NAMALWA (cell line): ENCODE measurements around the gene PSEN1.

ENCODE experiments used
- DNase-seq: peaks from one replicate; pipeline ENCODE4 v3.0.0-alpha.2; 2015; ENCODE audit warnings: low spot score

PSEN1 gene

DNA sequence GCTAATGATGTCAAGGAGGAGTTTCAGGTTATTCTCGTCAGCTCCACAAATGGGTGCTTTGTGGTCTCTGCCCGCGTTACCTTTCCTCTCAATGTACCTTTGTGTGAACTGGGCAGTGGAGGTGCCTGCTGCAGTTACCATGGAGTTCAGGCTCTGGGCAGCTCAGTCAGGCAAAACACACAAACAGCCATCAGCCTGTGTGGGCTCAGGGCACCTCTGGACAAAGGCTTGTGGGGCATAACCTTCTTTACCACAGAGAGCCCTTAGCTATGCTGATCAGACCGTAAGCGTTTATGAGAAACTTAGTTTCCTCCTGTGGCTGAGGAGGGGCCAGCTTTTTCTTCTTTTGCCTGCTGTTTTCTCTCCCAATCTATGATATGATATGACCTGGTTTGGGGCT is 84.3 kb downstream of the PSEN1 start:
- DNase-seq, result no peak

DNA sequence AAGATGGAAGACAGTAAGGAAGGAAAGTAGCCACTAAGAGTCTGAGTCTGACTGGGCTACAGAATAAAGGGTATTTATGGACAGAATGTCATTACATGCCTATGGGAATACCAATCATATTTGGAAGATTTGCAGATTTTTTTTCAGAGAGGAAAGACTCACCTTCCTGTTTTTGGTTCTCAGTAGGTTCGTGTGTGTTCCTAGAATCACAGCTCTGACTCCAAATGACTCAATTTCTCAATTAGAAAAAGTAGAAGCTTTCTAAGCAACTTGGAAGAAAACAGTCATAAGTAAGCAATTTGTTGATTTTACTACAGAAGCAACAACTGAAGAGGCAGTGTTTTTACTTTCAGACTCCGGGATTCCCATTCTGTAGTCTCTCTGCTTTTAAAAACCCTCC is 85.6 kb downstream of the PSEN1 start:
- DNase-seq, result no peak

GRCh38 chr14:73223049-73223448 is 86.7 kb downstream of the PSEN1 start:
- peak; percentile 17 for DNase-seq

DNA sequence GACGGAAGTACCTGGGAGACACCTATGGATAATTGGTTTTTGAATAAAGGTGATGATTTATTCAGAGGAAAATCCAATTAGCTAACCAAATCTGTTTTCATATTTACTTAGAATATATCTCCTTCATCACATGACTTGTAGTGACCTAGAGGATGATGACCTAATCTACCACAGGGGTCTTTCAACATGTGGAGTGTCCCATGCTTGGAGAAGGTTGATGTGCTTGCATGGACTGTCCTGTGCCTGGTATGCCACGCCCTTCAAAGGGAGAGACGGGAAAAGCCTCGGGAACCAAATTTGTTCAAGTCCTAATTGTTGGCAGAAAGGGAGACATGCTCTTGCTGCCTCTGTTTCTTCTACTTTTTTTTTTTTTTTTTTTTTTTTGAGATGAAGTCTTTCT is 89.2 kb downstream of the PSEN1 start:
- no peak for DNase-seq

DNA sequence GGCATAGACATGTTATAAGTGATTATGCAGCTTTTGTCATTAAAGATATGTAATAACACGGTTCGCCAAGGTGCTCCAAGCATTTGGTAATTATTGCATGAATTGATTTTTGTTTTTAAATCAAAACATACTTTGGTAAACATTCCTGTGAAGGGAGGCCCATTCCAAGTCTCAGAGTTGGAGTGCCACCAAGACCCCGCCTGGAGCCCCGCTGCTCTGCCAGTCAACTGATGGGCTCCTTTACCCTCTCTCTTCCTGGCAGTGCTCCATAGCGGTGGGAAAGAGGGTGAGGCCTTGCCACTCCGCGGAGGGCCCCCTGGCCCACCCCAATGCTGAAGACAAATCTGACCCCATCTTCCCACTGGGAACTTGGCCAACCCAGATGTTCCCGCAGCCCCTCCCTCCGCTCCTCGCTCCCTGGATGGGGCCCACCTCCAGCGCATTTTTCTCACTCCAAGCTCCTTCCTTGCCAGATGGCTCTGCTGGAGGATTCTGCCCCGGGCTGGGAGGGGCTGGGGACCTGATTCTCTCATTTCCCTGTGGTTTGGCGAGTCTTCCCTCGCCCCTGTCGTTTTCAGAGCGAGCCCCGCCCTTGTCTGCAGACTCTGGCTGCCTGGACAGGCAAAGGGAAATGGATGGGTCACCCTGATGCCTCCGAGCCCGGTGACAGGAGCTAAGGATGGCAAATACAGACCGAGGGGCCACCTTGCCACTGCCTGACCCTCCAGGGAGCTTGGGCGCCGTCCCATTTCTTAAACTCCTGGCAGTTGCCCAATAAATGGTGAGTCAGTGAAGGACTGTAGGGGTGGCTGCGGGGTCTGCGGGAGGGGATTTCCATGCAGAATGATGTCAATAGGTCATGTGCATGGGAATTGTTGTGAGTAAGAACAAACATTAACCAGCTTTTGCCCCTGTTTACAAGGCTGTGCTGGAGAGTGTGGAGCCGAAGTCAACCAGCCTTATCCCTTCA is 91.8 kb downstream of the PSEN1 start:
- no peak for DNase-seq

DNA sequence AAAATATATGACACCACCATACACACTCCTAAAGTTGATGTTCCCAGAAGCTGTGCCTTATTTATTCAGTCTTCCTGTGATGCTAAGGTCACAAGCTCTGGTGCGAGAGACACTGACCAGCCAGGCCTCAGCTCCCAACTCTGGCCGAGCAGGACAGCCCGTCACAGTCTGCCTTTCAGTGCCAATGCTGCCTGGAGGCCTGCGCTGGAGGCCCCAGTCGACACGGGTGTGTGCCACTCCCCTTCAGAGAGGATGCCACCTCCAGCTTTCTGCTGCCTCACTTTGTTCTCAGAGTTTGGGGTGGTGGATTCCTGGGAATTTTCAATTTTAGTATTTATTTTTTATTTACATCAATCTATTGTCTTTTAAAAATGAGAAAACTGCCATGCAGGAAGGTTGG is 93.7 kb downstream of the PSEN1 start:
- DNase-seq, result no peak

DNA sequence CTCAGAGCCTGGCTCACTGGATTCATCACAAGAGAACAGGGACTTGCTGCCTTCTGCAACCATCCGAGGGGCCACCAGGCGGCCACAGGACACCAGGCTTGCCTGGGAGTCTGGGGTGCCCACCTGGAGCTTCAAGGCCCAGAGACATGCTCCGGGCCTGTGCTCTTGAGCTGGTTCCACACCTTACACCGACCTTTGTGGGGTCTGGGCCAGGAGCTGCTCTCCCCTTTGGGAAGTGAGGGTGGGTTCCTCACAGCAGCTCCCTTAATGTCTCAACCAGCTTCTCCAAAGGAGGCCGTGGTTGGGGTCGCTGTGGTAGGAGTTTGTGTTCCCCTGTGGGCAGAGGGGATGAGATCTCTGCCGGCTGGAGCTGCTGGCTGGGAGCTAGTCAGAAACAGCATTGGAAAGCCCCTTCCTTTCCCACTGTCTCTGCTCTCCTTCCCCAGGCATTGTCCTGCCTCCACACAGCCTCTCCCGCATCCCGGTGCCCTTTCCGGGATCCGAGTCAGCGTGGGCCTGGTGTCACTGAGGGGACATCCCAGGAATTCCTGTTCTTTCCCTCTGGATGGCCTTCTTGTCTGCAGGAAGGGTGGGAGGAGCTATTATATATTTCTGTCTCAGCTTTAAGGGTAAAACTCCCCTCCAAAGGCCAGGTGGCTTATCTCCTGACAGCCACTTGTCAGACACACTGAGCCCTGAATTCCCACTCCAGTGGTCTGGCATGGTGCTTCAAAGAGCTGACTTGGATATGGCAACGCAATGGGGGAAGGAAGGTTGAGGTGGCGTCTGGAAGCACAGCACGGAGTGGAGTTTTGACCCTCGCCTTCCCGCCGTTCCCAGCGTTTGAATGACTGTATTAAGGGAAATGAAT is 95.9 kb downstream of the PSEN1 start:
- DNase-seq, result peak; percentile 50

DNA sequence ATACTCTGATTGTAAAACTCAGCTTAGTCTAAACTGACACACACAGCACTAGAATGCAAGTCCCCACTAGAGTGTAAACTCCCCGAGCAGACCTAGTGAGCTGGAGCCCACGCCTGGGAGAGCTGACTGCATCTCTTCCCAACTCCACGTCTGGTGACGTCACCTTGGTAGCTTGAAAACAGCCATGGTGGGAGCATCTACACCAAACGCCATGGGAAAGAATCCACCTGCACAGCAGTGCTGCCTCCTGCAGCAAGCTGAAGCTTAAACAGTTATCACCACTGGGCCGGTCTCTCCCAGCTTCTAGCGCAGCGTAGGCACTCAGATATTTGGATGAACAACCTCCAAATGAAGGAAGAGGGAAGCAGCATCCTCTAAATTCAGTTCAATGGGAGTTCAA is 96.7 kb downstream of the PSEN1 start:
- DNase-seq, result no peak

DNA sequence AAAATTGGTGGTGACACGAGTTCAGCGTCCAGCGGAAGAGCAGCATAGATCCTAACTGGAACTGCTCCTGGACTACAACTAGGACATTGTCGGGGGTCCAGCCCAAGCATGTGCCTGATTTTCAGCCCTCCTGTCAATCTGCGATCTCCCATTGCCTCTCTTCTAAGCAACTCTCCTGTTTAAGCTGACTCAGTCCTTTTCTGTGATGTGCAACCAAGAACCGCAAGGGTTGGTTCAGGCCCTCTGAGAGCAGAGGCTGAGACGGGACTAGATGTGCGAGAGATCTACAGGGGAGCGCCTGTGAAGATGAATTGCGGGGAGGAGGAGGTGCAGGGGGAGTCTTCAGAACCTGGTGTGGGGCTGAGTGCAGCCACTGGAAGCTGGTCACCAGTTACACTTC is 97.3 kb downstream of the PSEN1 start:
- DNase-seq, result no peak

GRCh38 chr14:73234029-73234428 is 97.7 kb downstream of the PSEN1 start:
- no peak for DNase-seq

- no peak for DNase-seq
Measured at GRCh38 chr14:73234586-73235394, 98.5 kb downstream of the PSEN1 start.

DNA sequence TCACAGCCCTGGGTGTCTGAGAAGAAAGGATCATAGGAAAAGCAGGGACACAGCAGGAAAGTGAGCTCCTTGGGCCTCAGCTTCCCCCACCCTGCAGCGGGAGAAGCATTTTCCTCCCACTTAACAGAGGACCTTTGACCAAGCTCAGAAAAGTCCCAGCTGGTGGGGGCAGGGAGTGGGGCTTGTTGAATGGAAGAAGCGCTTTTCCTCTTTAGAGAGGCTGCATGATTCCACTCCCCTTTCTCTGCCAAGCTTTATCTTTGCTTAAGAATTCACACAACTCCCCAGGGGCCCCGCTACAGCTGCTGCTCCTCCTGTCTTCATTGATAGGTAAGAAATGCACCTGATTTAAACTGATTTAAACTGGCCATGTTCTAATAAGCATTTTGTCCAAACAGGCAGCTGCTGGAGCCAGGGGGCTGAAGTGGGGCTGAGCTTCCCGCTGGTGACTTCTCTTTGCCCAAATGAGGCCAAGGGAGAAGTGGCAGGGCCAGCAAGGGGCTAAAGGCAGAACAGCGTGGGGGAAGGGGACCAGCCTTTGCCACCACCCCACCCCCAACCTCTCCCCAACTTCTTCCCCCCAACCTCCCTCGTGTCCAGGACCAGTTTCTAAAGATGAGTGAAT is 99.3 kb downstream of the PSEN1 start:
- DNase-seq, result no peak

GRCh38 chr14:73236157-73236556 is 99.8 kb downstream of the PSEN1 start:
- no peak for DNase-seq

DNA sequence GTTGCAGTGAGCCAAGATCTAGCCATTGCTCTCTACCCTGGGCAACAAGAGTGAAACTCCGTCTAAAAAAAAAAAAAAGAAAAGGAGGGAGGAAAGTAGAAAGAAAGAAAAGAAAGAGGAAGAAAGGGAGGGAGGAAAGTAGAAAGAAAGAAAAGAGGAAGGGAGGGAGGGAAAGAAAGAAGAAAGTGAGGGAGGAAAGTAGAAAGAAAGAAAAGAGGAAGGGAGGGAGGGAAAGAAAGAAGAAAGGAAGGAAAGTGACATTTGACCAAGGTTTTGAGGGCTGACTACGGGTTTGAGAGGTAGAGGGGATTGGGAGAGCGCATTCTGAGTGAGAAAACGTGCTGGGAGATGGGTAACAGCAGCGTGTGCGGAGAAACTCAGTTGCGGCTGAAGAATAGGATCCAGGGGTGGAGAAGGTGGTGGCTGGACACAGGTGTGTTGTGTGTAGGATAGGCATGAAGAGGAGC is 100.5 kb downstream of the PSEN1 start:
- DNase-seq, result no peak

GRCh38 chr14:73237219-73237785 is 101.0 kb downstream of the PSEN1 start, which contains the start of gene PAPLN:
Gene PAPLN (plus strand): TSS chr14:73237506. CDS start chr14:73239779, 2,273 bp downstream.
- no peak for DNase-seq

- no peak for DNase-seq
Measured at GRCh38 chr14:73237786-73238423, 101.6 kb downstream of the PSEN1 start.

- no peak for DNase-seq
Measured at GRCh38 chr14:73238424-73238852, 102.1 kb downstream of the PSEN1 start.

GRCh38 chr14:73238941-73239340 is 102.6 kb downstream of the PSEN1 start:
- no peak for DNase-seq

DNA sequence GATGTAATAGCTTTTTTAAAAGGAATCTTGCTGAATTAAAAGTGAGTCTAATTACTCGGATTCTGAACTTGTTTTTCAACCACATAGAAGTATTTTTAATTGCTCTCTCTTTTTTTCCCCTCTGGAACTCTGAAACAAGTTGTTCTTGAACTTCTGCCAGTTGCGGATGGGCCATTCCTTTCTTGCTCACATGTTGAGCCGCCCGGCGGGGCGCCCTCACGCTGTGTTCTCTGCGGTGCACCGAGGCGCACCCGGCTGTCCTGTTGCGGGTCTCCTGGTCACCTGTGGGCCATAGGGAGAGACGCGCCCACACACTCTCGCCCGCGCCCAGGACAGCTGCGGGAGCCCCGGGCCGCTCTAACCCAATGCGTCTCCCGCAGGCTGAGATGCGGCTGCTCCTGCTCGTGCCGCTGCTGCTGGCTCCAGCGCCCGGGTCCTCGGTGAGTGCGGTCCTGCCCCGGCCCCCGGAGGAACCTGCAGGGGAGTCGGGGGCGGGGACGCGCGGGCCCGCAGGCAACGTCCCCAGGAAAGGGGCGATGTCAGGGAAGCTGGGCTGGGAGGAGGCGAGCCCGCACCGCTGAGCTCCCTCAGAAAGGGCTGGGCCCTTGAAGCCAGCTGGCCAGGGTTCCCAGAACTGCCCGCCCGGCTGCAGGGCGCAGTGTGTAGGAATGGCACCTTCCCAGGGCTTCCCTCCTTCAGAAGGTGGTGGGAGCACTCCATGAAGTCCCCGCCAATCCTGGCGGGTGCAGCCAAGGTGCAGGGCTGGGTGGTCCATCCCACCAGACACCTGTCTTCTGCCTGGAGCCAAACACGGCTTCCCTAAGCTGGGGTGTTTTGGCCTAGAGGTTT is 103.3 kb downstream of the PSEN1 start:
- no peak for DNase-seq
